GM19238 (cell line): ENCODE results near the gene TCF7L2.

ENCODE experiments used
- DNase-seq: peaks from one replicate; pipeline ENCODE4 v3.0.0; 2011; ENCODE audit warnings: low spot score; ENCODE audit not compliant: insufficient read length

The TCF7L2 gene

GRCh38 chr10:113119801-113120200 is 169.8 kb downstream of the TCF7L2 start:
- no peak for DNase-seq

GRCh38 chr10:113121153-113121552 is 171.1 kb downstream of the TCF7L2 start:
- DNase-seq, result no peak

GRCh38 chr10:113122947-113123346 is 172.9 kb downstream of the TCF7L2 start:
- no peak for DNase-seq

GRCh38 chr10:113124724-113125123 is 174.7 kb downstream of the TCF7L2 start:
- DNase-seq, result no peak

GRCh38 chr10:113125612-113126011 is 175.6 kb downstream of the TCF7L2 start:
- no peak for DNase-seq

- DNase-seq, result peak; percentile 16
Observed at GRCh38 chr10:113126229-113127201, 176.5 kb downstream of the TCF7L2 start.

GRCh38 chr10:113127261-113127900 is 177.3 kb downstream of the TCF7L2 start:
- DNase-seq, result no peak

GRCh38 chr10:113127901-113128283 is 177.8 kb downstream of the TCF7L2 start:
- no peak for DNase-seq

- no peak for DNase-seq
Observed at GRCh38 chr10:113128450-113129070, 178.5 kb downstream of the TCF7L2 start.

- DNase-seq, result no peak
Observed at GRCh38 chr10:113129117-113129516, 179.1 kb downstream of the TCF7L2 start.

- DNase-seq, result no peak
Observed at GRCh38 chr10:113130014-113130641, 180.1 kb downstream of the TCF7L2 start.

- no peak for DNase-seq
Observed at GRCh38 chr10:113131613-113132261, 181.7 kb downstream of the TCF7L2 start.

- DNase-seq, result no peak
Observed at GRCh38 chr10:113132591-113133121, 182.6 kb downstream of the TCF7L2 start.

- no peak for DNase-seq
Observed at GRCh38 chr10:113133497-113134115, 183.6 kb downstream of the TCF7L2 start.

- DNase-seq, result no peak
Observed at GRCh38 chr10:113135025-113135424, 185.0 kb downstream of the TCF7L2 start.

- DNase-seq, result no peak
Observed at GRCh38 chr10:113137941-113138685, 188.1 kb downstream of the TCF7L2 start.

GRCh38 chr10:113138937-113139585 is 189.0 kb downstream of the TCF7L2 start:
- DNase-seq, result no peak

- DNase-seq, result no peak
Observed at GRCh38 chr10:113139699-113140098, 189.7 kb downstream of the TCF7L2 start.
